ENCODE measurements around the gene FTHL17.

Gene FTHL17

GRCh38 chrX:31071725-31072124 lies at the start of gene FTHL17:
Gene FTHL17, minus strand, starts transcription at chrX:31072041. Its CDS starts 88 bp downstream, at chrX:31071953.
- H3K9me3 Mint-ChIP-seq, result peaks cover 5 to 14% of the 10 kb centered on the region in 2 donors
- H3K4me3 Mint-ChIP-seq, result no peak within 1 kb of the TSS
- H3K27ac Mint-ChIP-seq, result no peak within 1 kb of the TSS
- DNase-seq (no peak), ATAC-seq (no peak)
- peaks cover 27% of the 10 kb centered on the region for H3K4me1 Mint-ChIP-seq
- H3K27me3 Mint-ChIP-seq, result no peaks in the 10 kb centered on the region

DNA sequence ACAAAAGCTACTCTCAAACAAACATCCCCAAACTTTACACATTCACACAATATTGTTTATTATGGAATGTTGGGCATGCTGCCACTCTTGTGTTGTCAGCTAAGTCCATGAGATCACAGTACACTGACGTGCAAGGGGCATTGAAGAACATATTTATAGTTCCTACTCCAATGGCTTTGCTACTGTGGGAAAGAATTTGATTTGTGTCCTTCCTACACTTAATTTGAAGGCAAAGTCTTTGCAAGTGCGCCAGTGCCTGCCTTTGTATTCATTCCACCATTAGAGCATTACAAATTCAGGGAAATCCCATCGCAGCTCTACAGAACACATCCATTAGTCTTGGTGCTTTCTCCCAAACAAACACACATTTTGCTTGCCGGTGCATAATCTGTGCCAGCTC lies 45.4 kb upstream of the FTHL17 start:
- ATAC-seq (no peak), DNase-seq (no peak)
- Mint-ChIP-seq H3K9me3 (no peaks in the 10 kb centered on the region), H3K4me1 (peaks cover 13% of the 10 kb centered on the region), H3K27me3 (peaks cover 14% of the 10 kb centered on the region), H3K4me3 (no peak overlapping the region), H3K27ac (no peak overlapping the region)

- Mint-ChIP-seq H3K4me3 (no peak overlapping the region), H3K9me3 (no peaks in the 10 kb centered on the region), H3K4me1 (peaks cover 21% of the 10 kb centered on the region), H3K27ac (no peak overlapping the region), H3K27me3 (peaks cover 14% of the 10 kb centered on the region)
- ATAC-seq (no peak), DNase-seq (no peak)
Observed at GRCh38 chrX:31115398-31115797, 43.6 kb upstream of the FTHL17 start.

DNA sequence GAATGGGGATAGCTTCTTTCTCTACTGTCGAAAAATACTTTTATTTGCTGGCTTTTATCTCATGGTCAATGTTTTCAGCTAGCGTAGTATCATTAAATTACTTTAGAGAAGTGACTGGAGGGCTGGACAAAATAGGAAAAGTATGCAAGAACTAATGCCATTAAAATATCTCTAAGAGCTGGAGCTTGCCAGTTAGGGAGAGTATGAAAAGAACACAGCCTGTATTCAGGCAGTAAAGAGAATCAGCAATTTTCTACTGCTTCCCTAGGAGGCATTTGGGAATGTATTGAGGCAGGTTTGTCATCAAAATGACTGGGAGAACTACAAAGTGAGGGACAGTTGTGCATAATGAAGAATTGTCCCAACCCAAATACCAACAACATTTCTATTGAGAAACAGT lies 43.0 kb upstream of the FTHL17 start:
- Mint-ChIP-seq H3K4me1 (peaks cover 21% of the 10 kb centered on the region), H3K27ac (no peak overlapping the region), H3K9me3 (no peaks in the 10 kb centered on the region), H3K4me3 (no peak overlapping the region), H3K27me3 (peaks cover 14% of the 10 kb centered on the region)
- DNase-seq (no peak), ATAC-seq (no peak)

DNA sequence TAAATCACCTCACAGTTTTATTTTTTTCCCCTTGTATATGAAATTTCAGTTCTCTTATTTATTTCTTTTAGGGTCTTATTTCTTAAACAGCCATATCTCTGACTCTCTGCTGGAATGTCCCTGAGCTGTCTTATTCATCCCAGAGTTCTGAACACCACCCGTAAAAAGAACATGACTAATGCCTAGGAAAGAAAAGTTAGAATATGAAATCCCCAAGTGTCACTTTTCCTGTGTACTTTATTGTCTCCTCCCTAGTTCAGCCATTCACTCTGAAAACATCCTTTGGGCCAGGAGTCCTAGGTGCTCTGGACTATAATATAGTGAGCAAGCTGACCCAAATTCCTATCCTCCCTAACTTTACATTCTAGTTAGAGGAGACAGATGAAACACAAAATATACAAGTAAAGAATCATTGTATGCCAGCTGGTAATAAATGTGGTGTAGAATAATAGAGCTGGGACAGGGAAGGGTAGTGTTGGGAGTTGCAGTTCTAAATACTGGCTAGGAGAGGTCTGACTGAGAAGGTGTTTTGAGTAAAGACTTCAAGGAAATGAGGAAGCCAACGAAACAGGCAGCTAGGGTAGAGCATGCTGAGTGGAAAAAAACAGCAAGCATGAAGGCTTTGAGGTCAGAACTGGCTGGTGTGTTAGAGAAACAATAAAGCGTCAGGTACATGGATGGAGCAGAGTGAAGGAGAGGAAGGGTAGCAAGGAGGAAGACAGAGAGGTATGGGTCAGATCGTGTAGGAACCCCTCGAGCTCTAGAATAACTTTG lies 40.6 kb upstream of the FTHL17 start:
- H3K27me3 Mint-ChIP-seq, result peaks cover 14% of the 10 kb centered on the region
- H3K4me3 Mint-ChIP-seq, result no peak overlapping the region
- H3K4me1 Mint-ChIP-seq, result peaks cover 21% of the 10 kb centered on the region
- ATAC-seq, result no peak
- peak overlapping the region in 1 of 2 donors; percentile 5 for H3K27ac Mint-ChIP-seq
- H3K9me3 Mint-ChIP-seq, result no peaks in the 10 kb centered on the region
- DNase-seq, result no peak

GRCh38 chrX:31110657-31111056 lies 38.8 kb upstream of the FTHL17 start:
- Mint-ChIP-seq H3K9me3 (no peaks in the 10 kb centered on the region), H3K4me3 (no peak overlapping the region), H3K4me1 (peaks cover 21% of the 10 kb centered on the region), H3K27me3 (peaks cover 14% of the 10 kb centered on the region), H3K27ac (no peak overlapping the region)
- no peak for ATAC-seq
- DNase-seq, result no peak

- peaks cover 9% of the 10 kb centered on the region for H3K4me1 Mint-ChIP-seq
- ATAC-seq (peak; percentile 96), DNase-seq (peak; percentile 62 to 82)
- H3K4me3 Mint-ChIP-seq, result peak overlapping the region in 1 of 2 donors; percentile 41
- H3K27me3 Mint-ChIP-seq, result peaks cover 14% of the 10 kb centered on the region
- peak overlapping the region; percentile 47 to 93 for H3K27ac Mint-ChIP-seq
- H3K9me3 Mint-ChIP-seq, result no peaks in the 10 kb centered on the region
Observed at GRCh38 chrX:31099536-31100090, 27.8 kb upstream of the FTHL17 start.

DNA sequence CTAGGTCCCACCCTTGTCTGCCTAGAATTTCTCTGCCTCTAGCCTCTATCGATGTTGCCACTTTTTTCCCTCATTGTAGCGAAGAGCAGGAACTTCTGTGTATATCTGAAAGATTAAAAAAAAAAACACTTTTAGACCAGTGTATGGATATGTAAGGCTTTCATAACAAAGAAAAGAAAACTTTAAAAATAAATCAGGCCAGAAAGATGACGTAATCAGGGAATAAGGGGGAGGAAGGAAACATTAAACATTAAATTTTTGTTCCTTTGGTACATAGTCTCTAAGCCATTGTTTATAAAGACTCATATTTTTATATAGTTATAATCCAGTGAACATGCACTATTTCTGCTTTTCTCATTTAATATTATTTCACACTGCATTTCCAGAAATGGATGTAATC lies 26.2 kb upstream of the FTHL17 start:
- peaks cover 14% of the 10 kb centered on the region for H3K27me3 Mint-ChIP-seq
- no peak for DNase-seq

DNA sequence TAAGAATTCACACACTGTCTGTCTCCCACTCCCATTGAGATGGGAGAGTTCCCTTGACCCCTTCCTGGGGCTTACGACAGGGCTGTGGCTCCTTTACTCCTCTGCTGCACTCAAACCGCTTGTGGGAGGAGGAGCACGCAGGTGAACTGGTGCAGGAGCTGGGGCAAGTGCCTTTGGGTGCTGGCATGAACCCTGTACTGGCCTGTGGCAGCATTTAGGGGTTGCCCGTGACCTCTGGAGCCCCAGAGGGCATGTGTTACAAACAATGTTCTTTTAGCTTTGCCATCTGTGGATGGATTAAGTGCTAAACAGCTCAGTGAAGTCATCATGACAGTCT lies 21.8 kb upstream of the FTHL17 start:
- Mint-ChIP-seq H3K27ac (no peak overlapping the region), H3K9me3 (no peaks in the 10 kb centered on the region), H3K4me3 (no peak overlapping the region), H3K27me3 (peaks cover 14% of the 10 kb centered on the region), H3K4me1 (peaks cover 13% of the 10 kb centered on the region)
- DNase-seq (no peak), ATAC-seq (peak; percentile 28)

More for the DNA sequence above, 26.2 kb upstream of the FTHL17 start:
- Mint-ChIP-seq H3K4me3 (no peak overlapping the region), H3K4me1 (peaks cover 18% of the 10 kb centered on the region), H3K9me3 (no peaks in the 10 kb centered on the region), H3K27ac (no peak overlapping the region)
- no peak for ATAC-seq

DNA sequence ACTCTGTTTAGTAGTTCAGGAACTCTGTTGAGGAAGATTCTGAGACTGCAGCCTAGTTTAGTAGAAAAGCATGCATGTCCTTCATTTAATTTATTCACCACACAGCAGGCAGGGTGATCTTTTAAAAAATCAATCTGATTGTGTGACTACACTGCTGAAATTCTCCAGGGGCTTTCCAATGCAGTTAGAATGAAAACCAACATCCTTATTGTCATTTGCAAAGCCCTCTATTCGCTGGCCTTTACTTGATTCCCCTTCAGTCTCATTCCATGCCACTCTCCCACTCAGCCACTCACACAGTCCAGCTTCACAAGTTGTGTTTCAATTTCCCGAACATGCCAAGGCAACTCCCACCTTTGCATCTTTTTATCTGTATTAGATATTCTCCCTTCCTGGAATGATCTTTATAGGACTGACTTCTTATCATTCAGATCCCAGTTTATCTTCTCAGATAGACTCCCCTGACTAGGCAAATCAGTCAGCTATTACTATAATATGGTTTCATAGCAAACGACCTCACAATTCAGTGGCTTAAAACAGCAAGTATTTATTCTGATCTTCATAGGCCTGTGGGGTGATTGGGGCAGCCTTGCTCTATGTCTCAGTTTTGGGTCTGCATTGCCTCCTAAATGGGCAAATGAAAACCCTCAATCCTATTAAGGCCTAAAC lies 21.3 kb upstream of the FTHL17 start:
- no peak for DNase-seq
- no peaks in the 10 kb centered on the region for H3K9me3 Mint-ChIP-seq
- H3K27me3 Mint-ChIP-seq, result peaks cover 14% of the 10 kb centered on the region
- ATAC-seq, result peak; percentile 69
- H3K27ac Mint-ChIP-seq, result peak overlapping the region in 1 of 2 donors; percentile 48
- peaks cover 12% of the 10 kb centered on the region for H3K4me1 Mint-ChIP-seq
- H3K4me3 Mint-ChIP-seq, result peak overlapping the region in 1 of 2 donors; percentile 45

DNA sequence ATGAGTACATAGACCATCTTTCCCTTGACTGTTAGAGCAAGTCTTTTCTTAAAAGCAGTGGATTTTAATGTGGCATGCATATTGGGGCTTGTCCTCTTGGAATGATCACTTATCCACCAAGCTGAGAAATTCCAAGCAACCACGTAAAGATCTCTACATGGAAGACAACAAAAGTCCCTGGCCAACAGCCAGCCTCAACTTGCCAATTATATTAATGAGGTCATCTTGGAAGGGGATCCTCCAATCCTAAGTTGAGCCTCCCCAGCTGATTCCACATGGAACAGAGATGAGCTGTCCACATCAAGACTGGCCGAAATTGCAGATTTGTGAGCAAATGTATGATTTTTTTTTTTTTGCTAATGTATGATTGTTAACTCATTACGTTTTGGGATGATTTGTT lies 20.6 kb upstream of the FTHL17 start:
- no peak overlapping the region for H3K27ac Mint-ChIP-seq
- ATAC-seq (no peak), DNase-seq (no peak)
- H3K4me3 Mint-ChIP-seq, result no peak overlapping the region
- peaks cover 12% of the 10 kb centered on the region for H3K4me1 Mint-ChIP-seq
- H3K9me3 Mint-ChIP-seq, result no peaks in the 10 kb centered on the region
- peaks cover 10% of the 10 kb centered on the region for H3K27me3 Mint-ChIP-seq

DNA sequence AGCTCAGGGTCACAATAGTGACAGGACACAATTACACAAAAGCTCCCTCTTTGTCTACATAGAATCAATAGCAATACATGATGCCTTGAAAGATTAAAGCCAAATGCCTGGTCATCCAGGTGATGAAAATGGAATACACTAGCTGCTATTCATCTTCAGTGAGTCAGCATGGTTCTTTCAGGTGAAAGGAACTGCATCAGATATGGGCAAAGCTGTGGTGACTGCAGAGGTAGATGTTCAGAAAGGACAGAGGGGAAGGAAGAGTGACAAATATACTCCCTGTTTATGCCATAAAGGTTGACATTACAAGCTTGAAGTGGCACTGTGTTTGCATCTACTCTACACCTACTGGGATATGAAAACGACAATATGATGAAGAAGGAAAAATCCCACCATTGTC lies 20.0 kb upstream of the FTHL17 start:
- no peak for DNase-seq
- Mint-ChIP-seq H3K4me3 (no peak overlapping the region), H3K4me1 (peaks cover 12% of the 10 kb centered on the region), H3K27me3 (peaks cover 5% of the 10 kb centered on the region), H3K27ac (no peak overlapping the region), H3K9me3 (no peaks in the 10 kb centered on the region)
- peak; percentile 65 for ATAC-seq

DNA sequence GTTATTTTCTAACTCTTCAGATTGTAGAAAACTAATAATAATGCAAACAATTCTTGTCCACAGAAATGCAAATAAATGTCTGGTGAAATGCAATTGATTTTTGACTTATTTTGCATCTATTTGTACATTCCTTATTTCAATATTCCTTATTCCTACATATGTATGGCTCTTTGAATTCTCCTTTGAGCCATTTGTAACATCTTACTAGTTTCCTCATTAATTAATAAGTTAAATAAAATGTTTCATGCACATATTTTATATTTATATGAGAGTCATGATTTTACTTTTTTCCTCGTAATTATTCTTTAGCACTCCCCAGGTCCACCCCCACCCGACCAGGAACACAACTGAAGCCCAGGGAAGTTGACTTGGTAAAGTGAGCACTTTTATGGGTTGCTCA lies 2.7 kb upstream of the FTHL17 start:
- Mint-ChIP-seq H3K27me3 (no peaks in the 10 kb centered on the region), H3K9me3 (peaks cover 5 to 14% of the 10 kb centered on the region in 2 donors), H3K4me3 (no peak overlapping the region), H3K27ac (no peak overlapping the region), H3K4me1 (peaks cover 13% of the 10 kb centered on the region)
- DNase-seq (no peak), ATAC-seq (no peak)

DNA sequence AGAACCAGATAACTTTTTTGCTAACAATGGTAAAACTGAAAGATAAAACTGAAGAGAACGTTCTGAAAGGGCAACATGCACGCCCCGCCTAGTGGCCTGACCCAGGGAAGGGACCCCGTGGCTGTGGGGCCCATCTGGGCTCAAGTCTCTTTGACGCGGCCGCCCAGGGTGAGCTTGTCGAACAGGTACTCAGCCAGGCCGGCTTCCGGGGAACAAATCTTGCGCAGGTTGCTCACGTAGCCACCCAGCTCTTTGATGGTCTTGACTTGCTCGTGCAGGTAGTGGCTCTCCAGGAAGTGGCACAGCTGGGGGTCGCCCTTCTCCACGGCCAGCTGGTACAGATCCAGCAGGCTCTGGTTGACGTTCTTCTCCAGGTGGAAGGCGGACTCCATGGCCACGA lies 579 bp downstream of the FTHL17 start:
- ATAC-seq, result no peak
- Mint-ChIP-seq H3K4me1 (peaks cover 27% of the 10 kb centered on the region), H3K27ac (no peak overlapping the region), H3K9me3 (peaks cover 5 to 14% of the 10 kb centered on the region in 2 donors), H3K27me3 (no peaks in the 10 kb centered on the region), H3K4me3 (no peak overlapping the region)
- DNase-seq, result no peak

GRCh38 chrX:31070057-31070468 lies 1.8 kb downstream of the FTHL17 start:
- Mint-ChIP-seq H3K4me1 (peaks cover 27% of the 10 kb centered on the region), H3K27ac (no peak overlapping the region), H3K9me3 (peaks cover 4 to 13% of the 10 kb centered on the region in 2 donors), H3K4me3 (no peak overlapping the region), H3K27me3 (no peaks in the 10 kb centered on the region)
- peak; percentile 13 to 41 for DNase-seq
- ATAC-seq, result peak; percentile 99

- ATAC-seq (peak; percentile 85), DNase-seq (no peak)
- H3K4me3 Mint-ChIP-seq, result peak overlapping the region in 1 of 2 donors; percentile 65
- peaks cover 7% of the 10 kb centered on the region for H3K4me1 Mint-ChIP-seq
- H3K27me3 Mint-ChIP-seq, result no peaks in the 10 kb centered on the region
- no peaks in the 10 kb centered on the region for H3K9me3 Mint-ChIP-seq
- peak overlapping the region in 1 of 2 donors; percentile 46 for H3K27ac Mint-ChIP-seq
Observed at GRCh38 chrX:31063114-31063513, 8.7 kb downstream of the FTHL17 start.

Data from stimulated activated naive CD8-positive, alpha-beta T cell treated with anti-CD3 and anti-CD28 coated beads, Interleukin-15, amount 100 ng/mL, for 72 hours (primary cell).